B cell (primary cell): ENCODE measurements around the gene MEGF11. TPM values are rescaled to one million over a fixed set of nuclear protein-coding genes. Genes with fewer than 3 reads are reported as not detected.

Experiments used
- ATAC-seq: fragments of 200-7000 bp; cut with Tn5 transposase; one replicate; pipeline ENCODE4 v1.10.0; 2021; ENCODE audit warnings: low read depth, mild to moderate bottlenecking, moderate number of reproducible peaks, moderate library complexity
- CTCF ChIA-PET: fragments of 350-600 bp; sonication (Branson Sonifier 250); formaldehyde crosslinking; loops from one replicate; lab custom pipeline; 2021; ENCODE audit warnings: antibody characterized with exemption, inconsistent platforms; lab: Charles Lee
- POLR2A ChIA-PET: fragments of 350-600 bp; sonication (Branson Sonifier 250); formaldehyde crosslinking; loops from one replicate; lab custom pipeline; 2021; ENCODE audit warnings: antibody characterized with exemption; lab: Charles Lee
- DNase-seq: peaks from one replicate; pipeline ENCODE4 v3.0.0; 2013
- H2AFZ ChIP-seq: 2 replicates; pipeline ENCODE4 v1.6.1; 2012; ENCODE audit warnings: mild to moderate bottlenecking, low read depth, low read length; ENCODE audit not compliant: insufficient read depth, poor library complexity, severe bottlenecking
- H3K27ac ChIP-seq, 2 donors: 1 replicate in 1 of 2; 2 replicates in 1 of 2; pipeline ENCODE4 v1.5.1; 2012 to 2013; ENCODE audit warnings: low read length in 2 of 2, mild to moderate bottlenecking in 2 of 2, moderate library complexity in 1 of 2
- H3K27me3 ChIP-seq, 4 experiments: fragments of 200-600 bp in 1 of 4; sonication (generic) in 1 of 4; replicated peaks in 1 of 4; 1 replicate in 2 of 4; 2 replicates in 2 of 4; pipeline versions ENCODE4 v1.6.1 to v1.7.0; 2013 to 2016; ENCODE audit warnings: low read length in 3 of 4, mild to moderate bottlenecking in 2 of 4, mixed read lengths in 1 of 4, moderate library complexity in 1 of 4; ENCODE audit not compliant: insufficient read depth in 4 of 4, control insufficient read depth in 3 of 4; ENCODE audit errors: control extremely low read depth in 1 of 4
- H3K36me3 ChIP-seq, 2 experiments: replicated peaks in 1 of 2; 1 replicate in 1 of 2; 2 replicates in 1 of 2; pipeline versions ENCODE4 v1.6.1 to v1.7.1; 2013; ENCODE audit warnings: low read length in 1 of 2; ENCODE audit not compliant: insufficient read depth in 2 of 2, control insufficient read depth in 1 of 2; ENCODE audit errors: control extremely low read depth in 1 of 2, extremely low read depth in 1 of 2
- H3K4me1 ChIP-seq, 2 donors: fragments of 200-600 bp in 1 of 2; sonication (generic) in 1 of 2; 1 replicate in 1 of 2; 2 replicates in 1 of 2; pipeline versions ENCODE4 v1.5.1 to v1.6.1; 2013 to 2017; ENCODE audit warnings: low read length in 2 of 2; ENCODE audit not compliant: control insufficient read depth in 2 of 2, insufficient read depth in 2 of 2
- H3K4me2 ChIP-seq: replicated peaks from 2 replicates; pipeline ENCODE3; 2012; ENCODE audit warnings: mild to moderate bottlenecking, low read depth, low read length; ENCODE audit not compliant: poor library complexity, severe bottlenecking
- H3K4me3 ChIP-seq, 5 experiments: fragments of 200-600 bp in 1 of 5; sonication (generic) in 1 of 5; 1 replicate in 3 of 5; 2 replicates in 2 of 5; pipeline versions ENCODE4 v1.5.1 to v1.7.0; 2011 to 2016; ENCODE audit warnings: low read length in 4 of 5, mild to moderate bottlenecking in 4 of 5, low read depth in 2 of 5, control low read depth in 1 of 5, moderate library complexity in 1 of 5; ENCODE audit not compliant: insufficient read depth in 1 of 5; ENCODE audit errors: control extremely low read depth in 1 of 5, extremely low read depth in 1 of 5
- H3K79me2 ChIP-seq: fragments of 200-600 bp; sonication (generic); one replicate; pipeline ENCODE4 v1.6.0; 2016; ENCODE audit warnings: low read length; ENCODE audit not compliant: control insufficient read depth, insufficient read depth
- H3K9ac ChIP-seq: fragments of 200-600 bp; sonication (generic); 2 replicates; pipeline ENCODE4 v1.6.1; 2017; ENCODE audit warnings: mild to moderate bottlenecking, low read length, moderate library complexity
- H3K9me3 ChIP-seq, 3 donors: one replicate each; pipeline versions ENCODE4 v1.6.1 to v1.7.1; 2013; ENCODE audit warnings: low read length in 2 of 3; ENCODE audit not compliant: control insufficient read depth in 2 of 3, insufficient read depth in 1 of 3; ENCODE audit errors: control extremely low read depth in 1 of 3
- H4K20me1 ChIP-seq: 2 replicates; pipeline ENCODE4 v1.6.0; 2012; ENCODE audit warnings: mild to moderate bottlenecking, low read length; ENCODE audit not compliant: insufficient read depth, control insufficient read depth, poor library complexity, severe bottlenecking
- H3K27ac Mint-ChIP-seq: one replicate; pipeline ENCODE4 v1.8.0; 2021; ENCODE audit warnings: mixed read lengths
- H3K27me3 Mint-ChIP-seq: one replicate; pipeline ENCODE4 v1.8.0; 2021; ENCODE audit warnings: mixed read lengths
- H3K4me1 Mint-ChIP-seq: one replicate; pipeline ENCODE4 v1.8.0; 2021; ENCODE audit warnings: mixed read lengths
- H3K4me3 Mint-ChIP-seq: one replicate; pipeline ENCODE4 v1.8.0; 2021; ENCODE audit warnings: mixed read lengths
- H3K9me3 Mint-ChIP-seq: one replicate; pipeline ENCODE4 v1.8.0; 2022; ENCODE audit warnings: mixed read lengths; ENCODE audit not compliant: insufficient read depth
- CTCF ChIP-seq: fragments of 200-600 bp; IDR thresholded peaks from one replicate; pipeline ENCODE4 v1.8.0; 2022; ENCODE audit warnings: antibody characterized with exemption, mild to moderate bottlenecking
- EZH2 ChIP-seq: IDR thresholded peaks from 2 replicates; pipeline ENCODE4 v1.6.1; 2012; ENCODE audit warnings: borderline replicate concordance, low read depth, mild to moderate bottlenecking, moderate library complexity, low read length; ENCODE audit not compliant: insufficient read depth, poor library complexity, severe bottlenecking
- WGBS: methylation state at CpG from one replicate; pipeline ENCODE4 v1.1.5; 2013; ENCODE audit warnings: missing lambda C conversion rate; ENCODE audit not compliant: insufficient coverage; 5-methylcytosine and 5-hydroxymethylcytosine counted together
- intact Hi-C: fragments of 100-400 bp; cut with micrococcal nuclease; formaldehyde crosslinking; loops from one replicate; pipeline ENCODE4 v1.10.0; 2022
- polyA plus RNA-seq: library from polyadenylated mRNA; depleted of rRNA; stranded (reverse); fragments of >200 nt; gene quantifications from 2 replicates; pipeline ENCODE4 v1.2.3, GENCODE V29; 2012
- total RNA-seq, 2 donors: library from RNA; stranded (reverse); fragments of 120-200 nt in 1 of 2; gene quantifications; 1 replicate in 1 of 2; 2 replicates in 1 of 2; pipeline versions ENCODE4 v1.2.3 to v1.2.4, GENCODE V29; 2013 to 2022

Gene MEGF11
- total and polyA plus RNA-seq, 2 donors (not counting 1 experiment from before 2014, with no cell fraction given), result 0.04 to 0.34 TPM

GRCh38 chr15:66169625-66170024 lies 83.9 kb downstream of the MEGF11 start:
- Histone ChIP-seq H2AFZ (no peak overlapping the region), H4K20me1 (no peaks in the 10 kb centered on the region), H3K4me2 (no peak overlapping the region), H3K27ac (no peak overlapping the region), H3K27me3 (no peaks in the 10 kb centered on the region), H3K36me3 (no peaks in the 10 kb centered on the region), H3K4me3 (no peak overlapping the region), H3K4me1 (no peaks in the 10 kb centered on the region), H3K9me3 (no peaks in the 10 kb centered on the region), H3K79me2 (no peaks in the 10 kb centered on the region), H3K9ac (no peak overlapping the region)
- DNase-seq (no peak), ATAC-seq (no peak)
- ChIA-PET CTCF (no interaction called here), POLR2A (no interaction called here)
- intact Hi-C loops, result no loop called here
- 90% methylated on average over 11 of the region's 13 CpGs for WGBS
- Mint-ChIP-seq H3K9me3 (no peaks in the 10 kb centered on the region), H3K27ac (no peak overlapping the region), H3K27me3 (peaks cover 21% of the 10 kb centered on the region), H3K4me1 (no peaks in the 10 kb centered on the region), H3K4me3 (no peak overlapping the region)
- no peak for TF ChIP-seq EZH2
- TF ChIP-seq CTCF, result no peak

GRCh38 chr15:66169023-66169422 lies 84.5 kb downstream of the MEGF11 start:
- H3K4me3 ChIP-seq, result no peak overlapping the region
- H3K4me2 ChIP-seq, result no peak overlapping the region
- no peak for TF ChIP-seq EZH2
- no peak for TF ChIP-seq CTCF
- ChIA-PET POLR2A (no interaction called here), CTCF (no interaction called here)
- no peaks in the 10 kb centered on the region for H3K27me3 ChIP-seq
- H3K9me3 ChIP-seq, result no peaks in the 10 kb centered on the region
- WGBS, result 80% methylated on average over 9 of the region's 12 CpGs
- Mint-ChIP-seq H3K4me3 (no peak overlapping the region), H3K27ac (no peak overlapping the region), H3K9me3 (no peaks in the 10 kb centered on the region), H3K4me1 (no peaks in the 10 kb centered on the region), H3K27me3 (peaks cover 21% of the 10 kb centered on the region)
- no peak for ATAC-seq
- intact Hi-C loops, result no loop called here
- no peaks in the 10 kb centered on the region for H3K79me2 ChIP-seq
- H3K27ac ChIP-seq, result no peak overlapping the region
- H3K9ac ChIP-seq, result no peak overlapping the region
- no peak overlapping the region for H2AFZ ChIP-seq
- H3K4me1 ChIP-seq, result no peaks in the 10 kb centered on the region
- no peaks in the 10 kb centered on the region for H4K20me1 ChIP-seq
- no peaks in the 10 kb centered on the region for H3K36me3 ChIP-seq
- DNase-seq, result no peak
